Esophagus muscularis mucosa (tissue), 4 donors: ENCODE results near the gene GCK. TPM values are rescaled to one million over a fixed set of nuclear protein-coding genes. Genes with fewer than 3 reads are reported as not detected.

Experiments used
- DNase-seq: peaks from one replicate; pipeline ENCODE4 v3.0.0-alpha.2; 2017; ENCODE audit errors: extremely low spot score
- H3K27ac ChIP-seq, 4 donors: fragments of 200-600 bp; sonication (generic); replicated peaks in 1 of 4; 1 replicate in 3 of 4; 2 replicates in 1 of 4; pipeline ENCODE4 v1.5.1; 2016 to 2019; ENCODE audit warnings: mild to moderate bottlenecking in 1 of 4
- H3K27me3 ChIP-seq, 4 donors: fragments of 200-600 bp; sonication (generic); one replicate each; pipeline versions ENCODE4 v1.5.1 to v1.6.0; 2016 to 2019
- H3K36me3 ChIP-seq, 4 donors: fragments of 200-600 bp; sonication (generic); one replicate each; pipeline ENCODE4 v1.5.1; 2016 to 2019
- H3K4me1 ChIP-seq, 4 donors: fragments of 200-600 bp; sonication (generic); one replicate each; pipeline ENCODE4 v1.5.1; 2016 to 2019
- H3K4me3 ChIP-seq, 4 donors: fragments of 200-600 bp; sonication (generic); 1 replicate in 2 of 4; 2 replicates in 2 of 4; pipeline ENCODE4 v1.5.1; 2016 to 2019; ENCODE audit warnings: mild to moderate bottlenecking in 4 of 4, moderate library complexity in 1 of 4
- H3K9me3 ChIP-seq, 4 donors: fragments of 200-600 bp; sonication (generic); 1 replicate in 3 of 4; 2 replicates in 1 of 4; pipeline ENCODE4 v1.5.1; 2016 to 2019
- EP300 ChIP-seq: sonication (generic); formaldehyde crosslinking; IDR thresholded peaks from one replicate; pipeline ENCODE4 v1.6.1; 2017; ENCODE audit warnings: antibody characterized with exemption
- POLR2A ChIP-seq: fragments of 450-650 bp; IDR thresholded peaks from one replicate; pipeline ENCODE4 v1.6.1; 2017; ENCODE audit warnings: antibody characterized with exemption, moderate library complexity, mild to moderate bottlenecking, low read depth
- POLR2AphosphoS5 ChIP-seq, 2 donors: sonication (generic); formaldehyde crosslinking; IDR thresholded peaks; one replicate each; pipeline ENCODE4 v1.6.1; 2017; ENCODE audit warnings: antibody characterized with exemption in 2 of 2
- WGBS: methylation state at CpG from one replicate; pipeline ENCODE4 v1.1.5; 2018; 5-methylcytosine and 5-hydroxymethylcytosine counted together
- intact Hi-C: fragments of 100-400 bp; cut with DNase I; formaldehyde crosslinking; loops from one replicate; pipeline ENCODE4 v1.15.1; 2023
- total RNA-seq, 4 donors: library from RNA; depleted of rRNA; stranded (reverse); fragments of >200 nt; gene quantifications; one replicate each; pipeline versions ENCODE4 v1.1.0 to v1.2.1, GENCODE V29; 2016
- TF ChIP-seq, protein P1 (sequence below), 3 experiments: fragments of 200-600 bp in 2 of 3; fragments of 450-650 bp in 1 of 3; sonication (generic) in 2 of 3; IDR thresholded peaks; one replicate each; pipeline ENCODE4 v1.5.1; 2017 to 2019; ENCODE audit warnings: antibody characterized with exemption in 3 of 3, mild to moderate bottlenecking in 2 of 3, moderate library complexity in 1 of 3

Gene GCK
- total RNA-seq, 4 donors from 2014 or later = 0.75 to 2.8 (median 1.2) TPM

DNA sequence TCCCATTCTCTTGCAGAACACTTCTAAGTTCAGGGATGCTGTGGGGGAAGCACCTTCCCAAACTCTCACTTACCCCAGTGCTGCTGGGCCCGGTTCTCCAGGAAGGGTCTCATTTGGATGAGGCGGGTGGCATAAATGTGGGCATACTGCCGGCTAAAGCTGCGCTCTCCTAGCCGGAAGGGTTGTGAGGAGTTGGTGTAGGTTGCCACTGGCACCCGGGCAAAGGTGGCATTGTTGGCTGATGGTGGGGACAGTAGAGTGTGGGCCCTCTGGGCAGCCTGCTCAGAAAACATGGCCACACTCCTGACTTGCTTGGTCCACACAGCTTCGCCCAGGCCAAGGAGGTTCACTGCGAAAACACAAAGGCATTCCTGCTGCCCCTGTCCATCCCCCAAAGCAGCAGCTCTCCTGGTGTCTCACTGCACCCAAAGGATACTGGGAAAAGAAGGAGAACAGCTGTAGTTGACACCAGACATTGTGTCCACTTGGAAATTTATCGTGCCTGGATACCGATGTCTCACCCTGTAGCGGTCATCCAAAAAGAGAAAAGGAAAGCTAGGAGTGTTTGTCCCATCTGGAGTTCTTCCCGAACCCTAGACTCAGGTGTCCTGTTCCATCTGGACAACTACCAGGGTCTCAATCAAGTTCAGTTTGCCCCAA, 67.3 kb downstream of the GCK start:
- peaks cover 9 to 49% (median 45%) of the 10 kb centered on the region in 4 donors for H3K36me3 ChIP-seq
- 92% methylated on average over 12 of the region's 12 CpGs for WGBS
- intact Hi-C loops = loop anchor here (2.0 kb wide), 1 partner anchor 39 kb away; the partner anchor contains the start of gene POLM
- H3K9me3 ChIP-seq = no peaks in the 10 kb centered on the region
- H3K4me3 ChIP-seq = no peak overlapping the region
- peak overlapping the region; percentile 76 to 95 (median 88) for H3K27ac ChIP-seq
- DNase-seq = no peak
- H3K4me1 ChIP-seq = peaks cover 22 to 56% (median 40%) of the 10 kb centered on the region in 4 donors
- TF ChIP-seq POLR2AphosphoS5 (IDR thresholded peaks at IDR 0.05) (no peak), POLR2A (no peak), EP300 (no peak)
- TF ChIP-seq, protein P1, sequence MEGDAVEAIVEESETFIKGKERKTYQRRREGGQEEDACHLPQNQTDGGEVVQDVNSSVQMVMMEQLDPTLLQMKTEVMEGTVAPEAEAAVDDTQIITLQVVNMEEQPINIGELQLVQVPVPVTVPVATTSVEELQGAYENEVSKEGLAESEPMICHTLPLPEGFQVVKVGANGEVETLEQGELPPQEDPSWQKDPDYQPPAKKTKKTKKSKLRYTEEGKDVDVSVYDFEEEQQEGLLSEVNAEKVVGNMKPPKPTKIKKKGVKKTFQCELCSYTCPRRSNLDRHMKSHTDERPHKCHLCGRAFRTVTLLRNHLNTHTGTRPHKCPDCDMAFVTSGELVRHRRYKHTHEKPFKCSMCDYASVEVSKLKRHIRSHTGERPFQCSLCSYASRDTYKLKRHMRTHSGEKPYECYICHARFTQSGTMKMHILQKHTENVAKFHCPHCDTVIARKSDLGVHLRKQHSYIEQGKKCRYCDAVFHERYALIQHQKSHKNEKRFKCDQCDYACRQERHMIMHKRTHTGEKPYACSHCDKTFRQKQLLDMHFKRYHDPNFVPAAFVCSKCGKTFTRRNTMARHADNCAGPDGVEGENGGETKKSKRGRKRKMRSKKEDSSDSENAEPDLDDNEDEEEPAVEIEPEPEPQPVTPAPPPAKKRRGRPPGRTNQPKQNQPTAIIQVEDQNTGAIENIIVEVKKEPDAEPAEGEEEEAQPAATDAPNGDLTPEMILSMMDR (IDR thresholded peaks at IDR 0.05) = no peak
- no peaks in the 10 kb centered on the region for H3K27me3 ChIP-seq

DNA sequence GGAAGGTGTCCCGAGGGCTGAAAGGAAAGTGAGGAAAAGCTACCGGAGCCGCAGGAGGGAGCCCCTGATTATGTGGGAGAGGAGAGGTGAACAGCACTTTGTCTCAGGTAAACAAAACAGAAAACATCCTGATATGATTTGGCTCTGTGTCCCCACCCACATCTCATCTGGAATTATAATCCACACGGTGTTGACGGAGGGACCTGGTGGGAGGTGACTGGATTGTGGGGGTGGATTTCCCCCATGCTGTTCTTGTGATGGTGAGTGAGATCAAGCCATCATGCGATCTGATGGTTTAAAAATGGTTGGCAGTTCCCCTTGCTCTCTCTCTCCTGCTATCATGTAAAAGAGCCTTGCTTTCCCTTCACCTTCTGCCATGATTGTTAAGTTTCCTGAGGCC, 68.8 kb downstream of the GCK start:
- no peaks in the 10 kb centered on the region for H3K9me3 ChIP-seq
- H3K27ac ChIP-seq = no peak overlapping the region
- DNase-seq = no peak
- H3K4me1 ChIP-seq = peaks cover 22 to 56% (median 40%) of the 10 kb centered on the region in 4 donors
- H3K27me3 ChIP-seq = no peaks in the 10 kb centered on the region
- intact Hi-C loops = no loop called here
- 83% methylated on average over 6 of the region's 6 CpGs for WGBS
- peaks cover 14 to 64% (median 60%) of the 10 kb centered on the region in 4 donors for H3K36me3 ChIP-seq
- H3K4me3 ChIP-seq = no peak overlapping the region
- TF ChIP-seq, protein P1 (IDR thresholded peaks at IDR 0.05) = no peak
- TF ChIP-seq EP300 (no peak), POLR2A (no peak), POLR2AphosphoS5 (IDR thresholded peaks at IDR 0.05) (no peak)

DNA sequence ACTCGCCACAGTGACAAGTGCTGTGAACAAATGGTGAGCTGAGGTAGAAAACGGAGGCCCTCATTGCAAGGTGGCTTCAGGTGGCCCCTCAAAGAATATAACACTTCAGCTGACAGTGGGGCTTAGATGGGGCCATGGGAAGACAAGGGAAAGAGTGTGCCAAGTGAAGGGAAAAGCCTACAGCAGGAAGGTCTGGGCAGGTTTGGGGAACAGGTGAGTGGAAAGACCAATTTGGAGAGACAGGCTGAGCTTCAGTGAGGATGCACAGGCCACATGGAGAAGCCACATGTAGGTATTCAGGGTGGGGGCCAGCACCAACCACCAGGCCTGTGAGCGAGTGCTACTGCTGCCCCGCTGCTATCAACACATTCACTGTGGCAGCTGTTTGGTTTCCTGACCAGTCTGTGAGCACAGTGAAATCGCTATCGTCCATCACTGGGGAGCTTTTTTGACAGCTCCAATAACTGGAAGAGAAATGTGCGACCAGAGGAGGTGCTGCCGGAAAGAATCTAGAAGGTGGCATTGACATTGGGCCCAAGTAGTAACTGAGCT, 69.3 kb downstream of the GCK start:
- Histone ChIP-seq H3K9me3 (no peaks in the 10 kb centered on the region), H3K27me3 (no peaks in the 10 kb centered on the region), H3K36me3 (peaks cover 17 to 69% (median 65%) of the 10 kb centered on the region in 4 donors), H3K27ac (no peak overlapping the region), H3K4me3 (no peak overlapping the region), H3K4me1 (peaks cover 22 to 56% (median 42%) of the 10 kb centered on the region in 4 donors)
- 82% methylated on average over 8 of the region's 8 CpGs for WGBS
- DNase-seq = no peak
- intact Hi-C loops = no loop called here
- no peak for TF ChIP-seq EP300
- TF ChIP-seq POLR2A = no peak
- TF ChIP-seq POLR2AphosphoS5 (IDR thresholded peaks at IDR 0.05) = no peak
- TF ChIP-seq, protein P1 (IDR thresholded peaks at IDR 0.05) = no peak

DNA sequence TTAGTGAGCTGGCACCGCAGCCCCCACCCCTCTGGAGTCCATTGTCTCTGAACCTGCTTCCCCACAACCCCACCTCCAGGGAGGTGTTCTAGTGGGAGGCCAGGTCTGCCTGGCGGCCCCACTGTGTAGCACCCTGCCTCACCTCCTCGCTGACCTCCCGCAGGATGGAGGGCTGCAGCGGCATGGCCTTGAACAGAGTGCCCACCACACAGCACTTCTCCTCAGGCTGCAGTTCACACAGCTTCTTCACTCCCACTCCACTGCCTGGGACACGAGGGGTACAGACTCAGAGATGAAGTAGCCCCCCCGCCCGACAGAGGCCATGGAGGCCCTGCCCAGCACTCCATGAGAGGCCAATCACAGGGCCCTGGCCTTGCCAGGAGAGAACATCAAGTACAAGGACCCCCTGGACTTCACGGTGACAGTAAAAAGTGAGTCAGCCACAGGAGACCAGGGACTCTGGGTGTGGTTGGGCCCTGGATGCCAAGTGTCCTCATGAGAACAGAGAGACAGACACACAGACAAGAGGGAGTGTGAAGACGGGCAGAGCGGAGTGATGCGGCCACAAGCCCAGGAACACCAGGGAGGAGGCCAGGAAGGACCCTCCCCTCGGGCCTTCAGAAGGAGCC, 71.3 kb downstream of the GCK start:
- Histone ChIP-seq H3K36me3 (peaks cover 21 to 89% (median 79%) of the 10 kb centered on the region in 4 donors), H3K27me3 (no peaks in the 10 kb centered on the region), H3K4me1 (peaks cover 22 to 47% (median 38%) of the 10 kb centered on the region in 4 donors), H3K9me3 (no peaks in the 10 kb centered on the region), H3K4me3 (no peak overlapping the region), H3K27ac (no peak overlapping the region)
- WGBS = 89% methylated on average over 8 of the region's 13 CpGs
- DNase-seq = no peak
- intact Hi-C loops = no loop called here
- TF ChIP-seq, protein P1 (IDR thresholded peaks at IDR 0.05) = no peak
- TF ChIP-seq EP300 (no peak), POLR2A (no peak), POLR2AphosphoS5 (IDR thresholded peaks at IDR 0.05) (no peak)
